K562 (cell line): ENCODE data around the gene TTBK2. TPM values are rescaled to one million over a fixed set of nuclear protein-coding genes. Genes with fewer than 3 reads are reported as not detected.

ENCODE experiments used
- ARID3B ChIP-seq: fragments of 250-450 bp; sonication (Bioruptor Pico); IDR thresholded peaks from 2 replicates; pipeline ENCODE4 v1.4.0; 2020; ENCODE audit warnings: borderline replicate concordance
- CBFB ChIP-seq: sonication (generic); formaldehyde crosslinking; IDR thresholded peaks from 2 replicates; pipeline ENCODE4 v1.4.0; 2020; ENCODE audit warnings: mild to moderate bottlenecking, missing genetic modification reagents
- CBX1 ChIP-seq: sonication (generic); IDR thresholded peaks from 2 replicates; pipeline ENCODE4 v1.6.1; 2016; ENCODE audit warnings: antibody characterized with exemption, low read depth, mild to moderate bottlenecking
- CTBP1 ChIP-seq: fragments of 450-650 bp; IDR thresholded peaks from 2 replicates; pipeline ENCODE4 v1.6.1; 2016; ENCODE audit warnings: borderline replicate concordance
- DPF2 ChIP-seq: fragments of 450-650 bp; IDR thresholded peaks from 2 replicates; pipeline ENCODE4 v1.6.1; 2016
- EHMT2 ChIP-seq: fragments of 450-650 bp; IDR thresholded peaks from 2 replicates; pipeline ENCODE4 v1.6.1; 2018; ENCODE audit warnings: antibody characterized with exemption
- HDAC1 ChIP-seq, 2 experiments: fragments of 450-650 bp; IDR thresholded peaks; 2 replicates each; pipeline ENCODE4 v1.6.1; 2016 to 2017; ENCODE audit warnings: inconsistent platforms in 1 of 2, mild to moderate bottlenecking in 1 of 2, moderate library complexity in 1 of 2
- HINFP ChIP-seq: fragments of 450-650 bp; conservative IDR thresholded peaks from 2 replicates; pipeline ENCODE4 v1.6.1; 2016; ENCODE audit warnings: missing genetic modification characterization, low read depth, mild to moderate bottlenecking, control low read depth, missing compliant biosample characterization
- LARP7 ChIP-seq: fragments of 450-650 bp; IDR thresholded peaks from 2 replicates; pipeline ENCODE4 v1.6.1; 2016
- RBM25 ChIP-seq: fragments of 200-400 bp; formaldehyde crosslinking; IDR thresholded peaks from 2 replicates; pipeline ENCODE4 v1.6.1; 2018; ENCODE audit warnings: low read length, low read depth, moderate library complexity; ENCODE audit not compliant: severe bottlenecking
- REST ChIP-seq, 2 experiments: fragments of 450-650 bp; formaldehyde crosslinking in 1 of 2; IDR thresholded peaks; 2 replicates each; pipeline versions ENCODE4 v1.4.0 to v1.6.1; 2014 to 2020; ENCODE audit warnings: mild to moderate bottlenecking in 2 of 2, borderline replicate concordance in 1 of 2, low read depth in 1 of 2
- SIRT6 ChIP-seq: IDR thresholded peaks from one replicate; pipeline ENCODE4 v1.6.1; 2012; ENCODE audit warnings: low read depth, mild to moderate bottlenecking, control low read depth, inconsistent platforms, low read length, moderate library complexity
- SMARCA5 ChIP-seq: fragments of 450-650 bp; IDR thresholded peaks from 2 replicates; pipeline ENCODE4 v1.6.1; 2016
- ZBTB26 ChIP-seq: fragments of 450-650 bp; formaldehyde crosslinking; IDR thresholded peaks from 2 replicates; pipeline ENCODE4 v1.4.0; 2022; ENCODE audit warnings: missing genetic modification characterization
- ZNF316 ChIP-seq: fragments of 450-650 bp; IDR thresholded peaks from 2 replicates; pipeline ENCODE4 v1.6.1; 2016
- polyA plus RNA-seq, 8 experiments: library from polyadenylated mRNA; depleted of rRNA in 4 of 8; stranded (reverse) in 5 of 8; unstranded in 3 of 8; fragments of >200 nt; fragmentation: Nextera tagmentation in 2 of 8; fragmentation: Illumina TruSeq in 1 of 8; extraction: Ambion mirVana in 2 of 8; extraction: Trizol in 1 of 8; gene quantifications; 2 replicates each; pipeline versions ENCODE4 v1.2.1 to v1.2.3, GENCODE V29; 2011 to 2014; ENCODE audit warnings: inconsistent platforms in 1 of 8, missing spikeins in 1 of 8
- total RNA-seq, 7 experiments: library from RNA; depleted of rRNA in 6 of 7; stranded (reverse); fragments of >200 nt in 6 of 7; fragmentation: Illumina TruSeq in 2 of 7; extraction: Trizol in 2 of 7; gene quantifications; 2 replicates each; pipeline versions ENCODE4 v1.2.1 to v1.2.3, GENCODE V29; 2011 to 2021; ENCODE audit warnings: low replicate concordance in 1 of 7

Gene TTBK2
- total and polyA plus RNA-seq, 9 of the 15 experiments (the other 6 are each of a cell fraction or from before 2014, with no cell fraction given) = 0.89 to 8.0 (median 4.8) TPM

GRCh38 chr15:42737529-42738328, 182.8 kb downstream of the TTBK2 start (continued):
- no peak for TF ChIP-seq ARID3B (CRISPR knock-in tag)
- TF ChIP-seq HDAC1 (IDR thresholded peaks at IDR 0.05) = 0 out of 4 replicates have a peak, but pooled peaks of 1 of the 2 experiments have one; percentile 33
- TF ChIP-seq CBX1 = peak; percentile 59; the same call in 1 of the 2 replicates
- no peak for TF ChIP-seq RBM25
- TF ChIP-seq LARP7 = 0 out of 2 replicates have a peak, but pooled peaks have one; percentile 71
- TF ChIP-seq DPF2 = 0 out of 2 replicates have a peak, but pooled peaks have one; percentile 17
- no peak for TF ChIP-seq HINFP (tag)
- TF ChIP-seq CBFB = no peak
- TF ChIP-seq SMARCA5 = peak; percentile 95
- TF ChIP-seq ZBTB26 = 0 out of 2 replicates have a peak, but pooled peaks have one; percentile 25
- peak; percentile 32; the same call in 1 of the 2 replicates for TF ChIP-seq EHMT2
- TF ChIP-seq SIRT6 = no peak
- TF ChIP-seq ZNF316 = peak; percentile 27; the same call in 1 of the 2 replicates
- peak; percentile 43; the same call in 1 of the 2 replicates for TF ChIP-seq REST (IDR thresholded peaks at IDR 0.05; ENCODE audit: borderline replicate concordance)
- TF ChIP-seq REST (CRISPR knock-in tag; IDR thresholded peaks at IDR 0.05; ENCODE audit: low read depth) = no peak
- no peak for TF ChIP-seq CTBP1
